Activated gamma-delta T cell treated with Interleukin-2 at 50 U/mL for 16 hours (primary cell): ENCODE measurements around the gene CLCA4.

Experiments
- DNase-seq: peaks from one replicate; pipeline ENCODE4 v3.0.0-alpha.2; 2020

Gene CLCA4

GRCh38 chr1:86621286-86621685, 74.4 kb downstream of the CLCA4 start:
- no peak for DNase-seq
